Ovary (tissue), 9 donors: ENCODE measurements around the gene PES1. TPM values are rescaled to one million over a fixed set of nuclear protein-coding genes. Genes with fewer than 3 reads are reported as not detected.

ENCODE experiments used
- DNase-seq, 5 donors: peaks; one replicate each; pipeline ENCODE4 v3.0.0-alpha.2; 2019 to 2020
- H3K27ac ChIP-seq, 2 donors: fragments of 200-600 bp; one replicate each; pipeline versions ENCODE4 v1.5.1 to v1.8.0; 2019 to 2022
- H3K27me3 ChIP-seq: fragments of 200-600 bp; one replicate; pipeline ENCODE4 v1.8.0; 2022
- H3K36me3 ChIP-seq: fragments of 200-600 bp; sonication (generic); one replicate; pipeline ENCODE4 v1.5.1; 2019
- H3K4me1 ChIP-seq: one replicate; pipeline ENCODE4 v1.8.1; 2013; ENCODE audit warnings: mild to moderate bottlenecking, moderate library complexity; ENCODE audit not compliant: insufficient read depth
- H3K4me3 ChIP-seq: fragments of 200-600 bp; sonication (generic); one replicate; pipeline ENCODE4 v1.5.1; 2017
- H3K9me3 ChIP-seq, 2 donors: fragments of 200-600 bp in 1 of 2; sonication (generic) in 1 of 2; one replicate each; pipeline versions ENCODE4 v1.5.1 to v1.8.1; 2013 to 2019; ENCODE audit warnings: mild to moderate bottlenecking in 1 of 2, moderate library complexity in 1 of 2
- EP300 ChIP-seq: sonication (generic); formaldehyde crosslinking; IDR thresholded peaks from one replicate; pipeline ENCODE4 v1.6.1; 2017; ENCODE audit warnings: antibody characterized with exemption
- POLR2A ChIP-seq: fragments of 450-650 bp; IDR thresholded peaks from one replicate; pipeline ENCODE4 v1.6.1; 2017; ENCODE audit warnings: antibody characterized with exemption, mild to moderate bottlenecking, moderate library complexity
- WGBS, 3 donors: extraction: QIAGEN DNeasy Blood & Tissue Kit in 1 of 3; methylation state at CpG; one replicate each; pipeline versions ENCODE4 v1.1.5 to v1.1.7; 2013 to 2017; 5-methylcytosine and 5-hydroxymethylcytosine counted together
- intact Hi-C, 4 donors: fragments of 100-400 bp; cut with DNase I; formaldehyde crosslinking; loops; one replicate each; pipeline versions ENCODE4 v1.11.0 to v1.15.1; 2022 to 2023
- polyA plus RNA-seq, 2 donors: library from polyadenylated mRNA; stranded (reverse); fragments of 200-250 nt in 1 of 2; fragments of 350-450 nt in 1 of 2; fragmentation: Illumina TruSeq in 1 of 2; extraction: RNeasy Lipid Tissue Mini Kit (QIAGEN cat#74804) in 1 of 2; gene quantifications; one replicate each; pipeline ENCODE4 v1.2.3, GENCODE V29; 2013 to 2014
- total RNA-seq, 7 donors: library from RNA; depleted of rRNA in 2 of 7; stranded (reverse); fragments of >200 nt in 2 of 7; fragmentation: NEBNext Ultra II Directional in 3 of 7; extraction: Animal tissue kit (Norgen Biotek cat#: 25700) in 3 of 7; gene quantifications; one replicate each; pipeline versions ENCODE4 v1.1.0 to v1.2.4, GENCODE V29; 2016 to 2023
- TF ChIP-seq, protein P1 (sequence below), 3 donors: fragments of 450-650 bp in 2 of 3; fragments of 200-600 bp in 1 of 3; IDR thresholded peaks; one replicate each; pipeline versions ENCODE4 v1.5.1 to v1.8.0; 2016 to 2022; ENCODE audit warnings: antibody characterized with exemption in 3 of 3, mild to moderate bottlenecking in 1 of 3
- donor health status: DM: no; HTN: no; CAD: no; lungs with moderate emphysema.
- donor health status: DM: no; HTN: no; CAD: no.
- donor health status: Bipolar disorder and iron deficiency.
- donor health status: DM: yes; HTN: yes; CAD: no.
- donor health status: DM: no; HTN: no; CAD: no.
- donor health status: DM: yes; HTN: yes; CAD: no.

PES1 gene
- total and polyA plus RNA-seq, 9 donors: 29.0 to 82.3 (median 62.5) TPM

DNA sequence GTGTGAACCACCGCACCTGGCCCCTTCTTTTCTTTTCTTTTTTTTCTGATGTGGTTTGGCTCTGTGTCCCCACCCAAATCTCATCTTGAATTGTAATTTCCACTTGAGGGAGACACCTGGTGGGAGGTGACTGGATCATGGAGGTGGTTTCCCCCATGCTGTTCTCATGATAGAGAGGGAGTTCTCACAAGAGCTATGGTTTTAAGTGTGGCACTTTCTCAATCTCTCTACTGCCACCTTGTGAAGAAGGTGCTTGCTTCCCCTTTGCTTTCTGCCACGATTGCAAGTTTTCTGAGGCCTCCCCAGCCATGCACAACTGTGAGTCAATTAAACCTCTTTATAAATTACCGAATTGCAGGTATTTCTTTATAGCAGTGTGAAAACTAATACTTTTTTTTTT is 10.3 kb upstream of the PES1 start:
- TF ChIP-seq, protein P1, sequence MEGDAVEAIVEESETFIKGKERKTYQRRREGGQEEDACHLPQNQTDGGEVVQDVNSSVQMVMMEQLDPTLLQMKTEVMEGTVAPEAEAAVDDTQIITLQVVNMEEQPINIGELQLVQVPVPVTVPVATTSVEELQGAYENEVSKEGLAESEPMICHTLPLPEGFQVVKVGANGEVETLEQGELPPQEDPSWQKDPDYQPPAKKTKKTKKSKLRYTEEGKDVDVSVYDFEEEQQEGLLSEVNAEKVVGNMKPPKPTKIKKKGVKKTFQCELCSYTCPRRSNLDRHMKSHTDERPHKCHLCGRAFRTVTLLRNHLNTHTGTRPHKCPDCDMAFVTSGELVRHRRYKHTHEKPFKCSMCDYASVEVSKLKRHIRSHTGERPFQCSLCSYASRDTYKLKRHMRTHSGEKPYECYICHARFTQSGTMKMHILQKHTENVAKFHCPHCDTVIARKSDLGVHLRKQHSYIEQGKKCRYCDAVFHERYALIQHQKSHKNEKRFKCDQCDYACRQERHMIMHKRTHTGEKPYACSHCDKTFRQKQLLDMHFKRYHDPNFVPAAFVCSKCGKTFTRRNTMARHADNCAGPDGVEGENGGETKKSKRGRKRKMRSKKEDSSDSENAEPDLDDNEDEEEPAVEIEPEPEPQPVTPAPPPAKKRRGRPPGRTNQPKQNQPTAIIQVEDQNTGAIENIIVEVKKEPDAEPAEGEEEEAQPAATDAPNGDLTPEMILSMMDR (IDR thresholded peaks at IDR 0.05): no peak
- no peak for TF ChIP-seq POLR2A
- no peak for TF ChIP-seq EP300
- intact Hi-C loops: no loop called here
- Histone ChIP-seq H3K4me3 (no peak overlapping the region), H3K36me3 (no peaks in the 10 kb centered on the region), H3K4me1 (peaks cover 3% of the 10 kb centered on the region), H3K9me3 (no peaks in the 10 kb centered on the region), H3K27me3 (no peaks in the 10 kb centered on the region), H3K27ac (no peak overlapping the region)
- WGBS, 3 donors: 55 to 69% (median 67%) methylated on average over 3 of the region's 3 CpGs
- DNase-seq: no peak

GRCh38 chr22:30601464-30601863 is 9.8 kb upstream of the PES1 start:
- H3K4me1 ChIP-seq: peaks cover 3% of the 10 kb centered on the region
- H3K9me3 ChIP-seq: no peaks in the 10 kb centered on the region
- no peak for TF ChIP-seq EP300
- TF ChIP-seq, protein P1 (IDR thresholded peaks at IDR 0.05): no peak
- no peak for TF ChIP-seq POLR2A
- intact Hi-C loops: no loop called here
- H3K36me3 ChIP-seq: no peaks in the 10 kb centered on the region
- 85 to 88% (median 86%) methylated on average over 5 of the region's 5 CpGs for WGBS, 3 donors
- H3K4me3 ChIP-seq: no peak overlapping the region
- no peak overlapping the region for H3K27ac ChIP-seq
- H3K27me3 ChIP-seq: no peaks in the 10 kb centered on the region
- no peak for DNase-seq

GRCh38 chr22:30600921-30601320 is 9.2 kb upstream of the PES1 start:
- H3K27me3 ChIP-seq: no peaks in the 10 kb centered on the region
- H3K4me1 ChIP-seq: peaks cover 3% of the 10 kb centered on the region
- WGBS, 3 donors: 50 to 59% (median 50%) methylated on average over 3 of the region's 3 CpGs
- TF ChIP-seq, protein P1 (IDR thresholded peaks at IDR 0.05): no peak
- no peak for TF ChIP-seq EP300
- no peak for TF ChIP-seq POLR2A
- H3K36me3 ChIP-seq: no peaks in the 10 kb centered on the region
- no peak overlapping the region for H3K4me3 ChIP-seq
- no peak overlapping the region for H3K27ac ChIP-seq
- no peak for DNase-seq
- intact Hi-C loops: no loop called here
- no peaks in the 10 kb centered on the region for H3K9me3 ChIP-seq

- Histone ChIP-seq H3K27ac (no peak overlapping the region), H3K4me1 (no peaks in the 10 kb centered on the region), H3K27me3 (no peaks in the 10 kb centered on the region), H3K36me3 (no peaks in the 10 kb centered on the region), H3K9me3 (no peaks in the 10 kb centered on the region), H3K4me3 (no peak overlapping the region)
- 85 to 94% (median 89%) methylated on average over 3 of the region's 3 CpGs for WGBS, 3 donors
- TF ChIP-seq EP300 (no peak), POLR2A (no peak)
- TF ChIP-seq, protein P1 (IDR thresholded peaks at IDR 0.05): no peak
- no peak for DNase-seq
- intact Hi-C loops: loop anchor here in 1 of 4 donors (10.0 kb wide), 1 partner anchor 174 kb away; the partner anchor contains the start of gene MTFP1
These were observed 7.3 kb upstream of the PES1 start for GRCh38 chr22:30598986-30599385.
